Measurements from ENCODE around the gene NCKAP5. TPM values are rescaled to one million over a fixed set of nuclear protein-coding genes. Genes with fewer than 3 reads are reported as not detected.

Gene NCKAP5
- total and polyA plus RNA-seq, 2 experiments from 2014 or later: 0.65 to 0.86 TPM

- H3K4me2 ChIP-seq (ENCODE audit: unreplicated experiment): no peak overlapping the region
- no peaks in the 10 kb centered on the region for H4K20me1 ChIP-seq (ENCODE audit: insufficient read depth)
- no peak overlapping the region for H3K9ac ChIP-seq
- no peaks in the 10 kb centered on the region for H3K9me3 ChIP-seq (ENCODE audit: low read depth)
- TF ChIP-seq EZH2phosphoT487 (IDR thresholded peaks at IDR 0.05; ENCODE audit: insufficient read depth, low read depth): no peak
- TF ChIP-seq EZH2 (IDR thresholded peaks at IDR 0.05; ENCODE audit: insufficient read depth, poor library complexity, severe bottlenecking): no peak
- H3K36me3 ChIP-seq (ENCODE audit: low read depth): no peaks in the 10 kb centered on the region
- H3K79me2 ChIP-seq (ENCODE audit: insufficient read depth): no peaks in the 10 kb centered on the region
- H3K4me1 ChIP-seq (ENCODE audit: insufficient read depth): no peaks in the 10 kb centered on the region
- in situ Hi-C loops (cut with MboI): no loop called here
- no peaks in the 10 kb centered on the region for H3K9me2 ChIP-seq (ENCODE audit: insufficient read depth)
- no peak overlapping the region for H3K4me3 ChIP-seq
- no peak overlapping the region for H2AFZ ChIP-seq
- H3K27ac ChIP-seq: no peak overlapping the region
- 48% methylated on average over 5 of the region's 5 CpGs for WGBS, 2 experiments (ENCODE audit: low coverage in 1 of 2, low lambda C conversion rate in 2 of 2, missing lambda C conversion rate in 2 of 2)
- H3K27me3 ChIP-seq (replicated peaks; ENCODE audit: insufficient read depth): no peaks in the 10 kb centered on the region
- no peak for DNase-seq
- no peaks in the 10 kb centered on the region for H3F3A ChIP-seq (ENCODE audit: insufficient read depth)
Measured at GRCh38 chr2:132979339-132980093, 588.7 kb downstream of the NCKAP5 start.

GRCh38 chr2:132978840-132979239, 589.4 kb downstream of the NCKAP5 start:
- Histone ChIP-seq H3F3A (ENCODE audit: insufficient read depth) (no peaks in the 10 kb centered on the region), H3K4me1 (ENCODE audit: insufficient read depth) (no peaks in the 10 kb centered on the region), H3K36me3 (ENCODE audit: low read depth) (no peaks in the 10 kb centered on the region), H3K27ac (no peak overlapping the region), H3K9me3 (ENCODE audit: low read depth) (no peaks in the 10 kb centered on the region), H4K20me1 (ENCODE audit: insufficient read depth) (no peaks in the 10 kb centered on the region), H3K9ac (no peak overlapping the region), H3K79me2 (ENCODE audit: insufficient read depth) (no peaks in the 10 kb centered on the region), H3K4me3 (no peak overlapping the region), H3K27me3 (replicated peaks; ENCODE audit: insufficient read depth) (no peaks in the 10 kb centered on the region), H3K4me2 (ENCODE audit: unreplicated experiment) (no peak overlapping the region), H3K9me2 (ENCODE audit: insufficient read depth) (no peaks in the 10 kb centered on the region), H2AFZ (no peak overlapping the region)
- in situ Hi-C loops (cut with MboI): no loop called here
- no peak for DNase-seq
- 28 to 32% methylated on average over 6 of the region's 6 CpGs for WGBS, 2 experiments (ENCODE audit: low coverage in 1 of 2, low lambda C conversion rate in 2 of 2, missing lambda C conversion rate in 2 of 2)
- TF ChIP-seq EZH2phosphoT487 (IDR thresholded peaks at IDR 0.05; ENCODE audit: insufficient read depth, low read depth) (no peak), EZH2 (IDR thresholded peaks at IDR 0.05; ENCODE audit: insufficient read depth, poor library complexity, severe bottlenecking) (no peak)

- no peak overlapping the region for H3K9ac ChIP-seq
- WGBS, 2 experiments (ENCODE audit: low coverage in 1 of 2, low lambda C conversion rate in 2 of 2, missing lambda C conversion rate in 2 of 2): 28 to 31% methylated on average over 4 of the region's 4 CpGs
- H3K27me3 ChIP-seq (replicated peaks; ENCODE audit: insufficient read depth): no peaks in the 10 kb centered on the region
- no peak for TF ChIP-seq EZH2 (IDR thresholded peaks at IDR 0.05; ENCODE audit: insufficient read depth, poor library complexity, severe bottlenecking)
- TF ChIP-seq EZH2phosphoT487 (IDR thresholded peaks at IDR 0.05; ENCODE audit: insufficient read depth, low read depth): no peak
- in situ Hi-C loops (cut with MboI): no loop called here
- H3K4me2 ChIP-seq (ENCODE audit: unreplicated experiment): no peak overlapping the region
- no peaks in the 10 kb centered on the region for H3K9me3 ChIP-seq (ENCODE audit: low read depth)
- H4K20me1 ChIP-seq (ENCODE audit: insufficient read depth): no peaks in the 10 kb centered on the region
- H3K79me2 ChIP-seq (ENCODE audit: insufficient read depth): no peaks in the 10 kb centered on the region
- no peaks in the 10 kb centered on the region for H3K36me3 ChIP-seq (ENCODE audit: low read depth)
- no peaks in the 10 kb centered on the region for H3K4me1 ChIP-seq (ENCODE audit: insufficient read depth)
- no peak overlapping the region for H3K4me3 ChIP-seq
- no peak overlapping the region for H3K27ac ChIP-seq
- no peak overlapping the region for H2AFZ ChIP-seq
- no peaks in the 10 kb centered on the region for H3F3A ChIP-seq (ENCODE audit: insufficient read depth)
- H3K9me2 ChIP-seq (ENCODE audit: insufficient read depth): no peaks in the 10 kb centered on the region
- DNase-seq: peak; percentile 47
Measured at GRCh38 chr2:132977812-132978529, 590.3 kb downstream of the NCKAP5 start.

- Histone ChIP-seq H3K4me1 (ENCODE audit: insufficient read depth) (no peaks in the 10 kb centered on the region), H2AFZ (no peak overlapping the region), H3K27me3 (replicated peaks; ENCODE audit: insufficient read depth) (no peaks in the 10 kb centered on the region), H3K9me3 (ENCODE audit: low read depth) (no peaks in the 10 kb centered on the region), H3K4me3 (no peak overlapping the region), H3K4me2 (ENCODE audit: unreplicated experiment) (no peak overlapping the region), H3K27ac (no peak overlapping the region), H4K20me1 (ENCODE audit: insufficient read depth) (no peaks in the 10 kb centered on the region), H3K9ac (no peak overlapping the region), H3K9me2 (ENCODE audit: insufficient read depth) (no peaks in the 10 kb centered on the region), H3K36me3 (ENCODE audit: low read depth) (no peaks in the 10 kb centered on the region), H3F3A (ENCODE audit: insufficient read depth) (no peaks in the 10 kb centered on the region), H3K79me2 (ENCODE audit: insufficient read depth) (no peaks in the 10 kb centered on the region)
- DNase-seq: no peak
- 51 to 53% methylated on average over 5 of the region's 5 CpGs for WGBS, 2 experiments (ENCODE audit: low coverage in 1 of 2, low lambda C conversion rate in 2 of 2, missing lambda C conversion rate in 2 of 2)
- no peak for TF ChIP-seq EZH2 (IDR thresholded peaks at IDR 0.05; ENCODE audit: insufficient read depth, poor library complexity, severe bottlenecking)
- no peak for TF ChIP-seq EZH2phosphoT487 (IDR thresholded peaks at IDR 0.05; ENCODE audit: insufficient read depth, low read depth)
- in situ Hi-C loops (cut with MboI): no loop called here
Measured at GRCh38 chr2:132975193-132976105, 592.8 kb downstream of the NCKAP5 start.

Data from GM23248 (cell line).